Cerebellar nuclear complex (tissue), 1 donor: ENCODE measurements around the gene MACROD1.
"Not testable (repeated sequence)": the region's sequence is repeated elsewhere in the genome, so short reads cannot be mapped to it uniquely, and the experiment has no call there.

ENCODE experiments used
- DNase-seq, 2 experiments: peaks; one replicate each; lab custom pipeline; 2025; lab: John Stamatoyannopoulos, UW

MACROD1 gene

GRCh38 chr11:63997801-63998337, 168.0 kb downstream of the MACROD1 start:
- DNase-seq = no peak

GRCh38 chr11:63997104-63997700, 168.7 kb downstream of the MACROD1 start:
- no peak for DNase-seq

- no peak for DNase-seq
Observed at GRCh38 chr11:63996512-63996911, 169.4 kb downstream of the MACROD1 start.

GRCh38 chr11:63993993-63994392, 171.9 kb downstream of the MACROD1 start:
- no peak for DNase-seq

GRCh38 chr11:63993100-63993499, 172.8 kb downstream of the MACROD1 start:
- DNase-seq = no peak

GRCh38 chr11:63991558-63991957, 174.4 kb downstream of the MACROD1 start:
- DNase-seq = no peak

- no peak for DNase-seq
Observed at GRCh38 chr11:63986932-63987513, 178.9 kb downstream of the MACROD1 start.

GRCh38 chr11:63986156-63986931, 179.6 kb downstream of the MACROD1 start, which contains the start of gene OTUB1:
Gene OTUB1 (plus strand): TSS chr11:63986438. CDS start chr11:63986457, 19 bp downstream.
- DNase-seq = peak; percentile 54 to 84

GRCh38 chr11:63985812-63986155, 180.1 kb downstream of the MACROD1 start:
- DNase-seq = no peak

GRCh38 chr11:63979426-63979825, 186.5 kb downstream of the MACROD1 start:
- no peak for DNase-seq

- no peak for DNase-seq
Observed at GRCh38 chr11:63978551-63979239, 187.2 kb downstream of the MACROD1 start.

GRCh38 chr11:63974259-63975143, 191.4 kb downstream of the MACROD1 start, which contains the start of gene COX8A:
Gene COX8A (plus strand): TSS chr11:63974620. CDS start chr11:63974681, 61 bp downstream.
- DNase-seq = peak; percentile 98 to 99

- DNase-seq = not testable (repeated sequence)
Observed at GRCh38 chr11:63973912-63974258, 192.0 kb downstream of the MACROD1 start.

GRCh38 chr11:63970902-63971301, 195.0 kb downstream of the MACROD1 start:
- no peak for DNase-seq

- no peak for DNase-seq
Observed at GRCh38 chr11:63969461-63969860, 196.5 kb downstream of the MACROD1 start.

- DNase-seq = no peak
Observed at GRCh38 chr11:63966444-63966843, 199.5 kb downstream of the MACROD1 start.

- DNase-seq = not testable (repeated sequence)
Observed at GRCh38 chr11:63963895-63964294, 202.0 kb downstream of the MACROD1 start.

- no peak for DNase-seq
Observed at GRCh38 chr11:63961608-63962412, 204.1 kb downstream of the MACROD1 start.

- no peak for DNase-seq
Observed at GRCh38 chr11:63958008-63958407, 207.9 kb downstream of the MACROD1 start.

GRCh38 chr11:63952570-63952969, 213.3 kb downstream of the MACROD1 start:
- DNase-seq = no peak
